SH-SY5Y (cell line): Measurements from ENCODE around the gene PLA2G3.

Experiments
- GATA2 ChIP-seq: IDR thresholded peaks from 2 replicates; pipeline ENCODE4 v1.6.1; 2011; ENCODE audit warnings: mild to moderate bottlenecking, low read depth, low read length
- GATA3 ChIP-seq: IDR thresholded peaks from 2 replicates; pipeline ENCODE4 v1.6.1; 2011; ENCODE audit warnings: low read depth, mild to moderate bottlenecking, low read length, moderate library complexity

DNA sequence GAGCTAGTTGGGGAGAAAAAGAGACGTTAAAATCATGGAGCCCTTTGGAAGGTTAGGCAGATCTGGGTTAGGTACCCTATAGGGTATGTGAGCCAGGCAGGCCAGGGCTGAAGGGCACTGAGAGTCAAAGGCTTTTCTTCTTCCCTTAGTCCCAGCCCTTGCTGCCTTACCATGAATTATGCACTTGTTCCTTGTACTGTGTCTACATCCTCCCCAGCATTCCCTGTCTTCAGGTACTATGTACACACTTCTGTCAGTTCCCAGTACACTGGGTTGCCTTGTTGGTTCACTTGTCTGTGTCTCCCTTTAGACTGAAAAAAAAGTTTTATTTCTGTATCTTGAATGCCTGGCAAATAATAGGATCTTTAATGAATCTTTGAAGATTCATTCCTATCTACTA is 36.6 kb upstream of the PLA2G3 start:
- TF ChIP-seq GATA2 (no peak), GATA3 (no peak)
